PC-3 (cell line): ENCODE measurements around the gene TPM1. TPM values are rescaled to one million over a fixed set of nuclear protein-coding genes. Genes with fewer than 3 reads are reported as not detected.

Source experiments
- ATAC-seq: fragments of 200-7000 bp; cut with Tn5 transposase; 2 replicates; pipeline ENCODE4 v1.9.1; 2020; ENCODE audit warnings: mild to moderate bottlenecking, moderate library complexity
- BruUV-seq: library from RNA; stranded (reverse); fragments of 400-500 nt; replicated peaks from 2 replicates; lab custom pipeline; 2021; lab: Mats Ljungman, UMichigan
- CTCF ChIA-PET: fragments of 300-600 bp; sonication (Branson Sonifier 250); formaldehyde crosslinking; loops from one replicate; lab custom pipeline; 2022; ENCODE audit warnings: antibody characterized with exemption; lab: Charles Lee
- POLR2A ChIA-PET: fragments of 300-600 bp; sonication (Branson Sonifier 250); formaldehyde crosslinking; loops from one replicate; lab custom pipeline; 2022; ENCODE audit warnings: antibody characterized with exemption; ENCODE audit not compliant: unreplicated experiment; lab: Charles Lee
- DNase-seq: peaks from one replicate; pipeline ENCODE4 v3.0.0-alpha.2; 2015
- H2AFZ ChIP-seq: fragments of 300-600 bp; sonication (generic); 2 replicates; pipeline ENCODE4 v1.6.0; 2016; ENCODE audit warnings: antibody characterized with exemption, low read length
- H3F3A ChIP-seq: fragments of 300-600 bp; sonication (generic); one replicate; pipeline ENCODE4 v1.6.0; 2017; ENCODE audit warnings: antibody characterized with exemption, low read length, control low read depth, mild to moderate bottlenecking; ENCODE audit not compliant: unreplicated experiment
- H3K27ac ChIP-seq: fragments of 300-600 bp; sonication (generic); 2 replicates; pipeline ENCODE4 v1.5.1; 2016; ENCODE audit warnings: mild to moderate bottlenecking, low read length
- H3K27me3 ChIP-seq: fragments of 300-600 bp; sonication (generic); 2 replicates; pipeline ENCODE4 v1.6.1; 2016; ENCODE audit warnings: low read length, mixed read lengths
- H3K36me3 ChIP-seq: fragments of 300-600 bp; sonication (generic); 2 replicates; pipeline ENCODE4 v1.6.1; 2016; ENCODE audit warnings: low read depth, mixed run types, low read length, mixed read lengths
- H3K4me1 ChIP-seq: fragments of 300-600 bp; sonication (generic); 2 replicates; pipeline ENCODE4 v1.5.1; 2016; ENCODE audit warnings: low read length; ENCODE audit not compliant: insufficient read depth
- H3K4me2 ChIP-seq: fragments of 300-600 bp; sonication (generic); 2 replicates; pipeline ENCODE4 v1.6.0; 2016; ENCODE audit warnings: low read length
- H3K4me3 ChIP-seq: fragments of 300-600 bp; sonication (generic); 2 replicates; pipeline ENCODE4 v1.5.1; 2016; ENCODE audit warnings: mild to moderate bottlenecking, low read length, mixed read lengths
- H3K79me2 ChIP-seq: fragments of 300-600 bp; sonication (generic); 2 replicates; pipeline ENCODE4 v1.6.1; 2017; ENCODE audit warnings: low read length, mixed read lengths
- H3K9ac ChIP-seq: fragments of 300-600 bp; sonication (generic); 2 replicates; pipeline ENCODE4 v1.6.0; 2016; ENCODE audit warnings: mild to moderate bottlenecking, low read length
- H3K9me2 ChIP-seq: fragments of 300-600 bp; sonication (generic); replicated peaks from 2 replicates; pipeline ENCODE4 v1.6.1; 2016; ENCODE audit warnings: mixed run types, low read length, mixed read lengths
- H3K9me3 ChIP-seq: fragments of 300-600 bp; sonication (generic); 2 replicates; pipeline ENCODE4 v1.6.1; 2016; ENCODE audit warnings: low read length, mixed read lengths
- H4K20me1 ChIP-seq: fragments of 300-600 bp; sonication (generic); 2 replicates; pipeline ENCODE4 v1.6.1; 2016; ENCODE audit warnings: low read length, mixed read lengths
- EZH2 ChIP-seq: fragments of 300-600 bp; sonication (generic); IDR thresholded peaks from one replicate; pipeline ENCODE4 v1.6.1; 2017; ENCODE audit warnings: antibody characterized with exemption, mild to moderate bottlenecking, low read length; ENCODE audit not compliant: unreplicated experiment
- EZH2phosphoT487 ChIP-seq: fragments of 300-600 bp; sonication (generic); IDR thresholded peaks from 2 replicates; pipeline ENCODE4 v1.6.1; 2018; ENCODE audit warnings: mild to moderate bottlenecking, antibody characterized with exemption, low read length, borderline replicate concordance
- intact Hi-C: fragments of 100-400 bp; cut with micrococcal nuclease; formaldehyde crosslinking; loops from 2 replicates; pipeline ENCODE4 v1.9.0; 2023
- total RNA-seq: library from RNA; depleted of rRNA; stranded (reverse); fragments of >200 nt; gene quantifications from 2 replicates; pipeline ENCODE4 v1.2.3, GENCODE V29; 2014
- TF ChIP-seq, protein P1 (sequence below): fragments of 300-600 bp; sonication (generic); conservative IDR thresholded peaks from 2 replicates; pipeline ENCODE4 v1.5.1; 2017; ENCODE audit warnings: antibody characterized with exemption, low read depth, mild to moderate bottlenecking, low read length

The TPM1 gene
- total RNA-seq, 1 experiment from 2014 or later = 127 TPM

GRCh38 chr15:63059573-63060216 lies 17.1 kb downstream of the TPM1 start:
- Histone ChIP-seq H3K36me3 (peaks cover 49% of the 10 kb centered on the region; the same call in 1 of the 2 replicates), H3K9me3 (no peaks in the 10 kb centered on the region), H3K27ac (no peak overlapping the region), H3K4me3 (no peak overlapping the region), H4K20me1 (no peaks in the 10 kb centered on the region), H2AFZ (no peak overlapping the region), H3K9me2 (no peaks in the 10 kb centered on the region), H3K4me1 (no peaks in the 10 kb centered on the region), H3K9ac (no peak overlapping the region), H3K27me3 (no peaks in the 10 kb centered on the region), H3K4me2 (no peak overlapping the region), H3K79me2 (peaks cover 16% of the 10 kb centered on the region), H3F3A (no peaks in the 10 kb centered on the region)
- POLR2A ChIA-PET = no interaction called here
- BruUV-seq = no TSS peak
- ATAC-seq (no peak), DNase-seq (no peak)
- CTCF ChIA-PET = no interaction called here
- intact Hi-C loops = no loop called here
- TF ChIP-seq EZH2phosphoT487 (no peak), EZH2 (no peak)
- TF ChIP-seq, protein P1, sequence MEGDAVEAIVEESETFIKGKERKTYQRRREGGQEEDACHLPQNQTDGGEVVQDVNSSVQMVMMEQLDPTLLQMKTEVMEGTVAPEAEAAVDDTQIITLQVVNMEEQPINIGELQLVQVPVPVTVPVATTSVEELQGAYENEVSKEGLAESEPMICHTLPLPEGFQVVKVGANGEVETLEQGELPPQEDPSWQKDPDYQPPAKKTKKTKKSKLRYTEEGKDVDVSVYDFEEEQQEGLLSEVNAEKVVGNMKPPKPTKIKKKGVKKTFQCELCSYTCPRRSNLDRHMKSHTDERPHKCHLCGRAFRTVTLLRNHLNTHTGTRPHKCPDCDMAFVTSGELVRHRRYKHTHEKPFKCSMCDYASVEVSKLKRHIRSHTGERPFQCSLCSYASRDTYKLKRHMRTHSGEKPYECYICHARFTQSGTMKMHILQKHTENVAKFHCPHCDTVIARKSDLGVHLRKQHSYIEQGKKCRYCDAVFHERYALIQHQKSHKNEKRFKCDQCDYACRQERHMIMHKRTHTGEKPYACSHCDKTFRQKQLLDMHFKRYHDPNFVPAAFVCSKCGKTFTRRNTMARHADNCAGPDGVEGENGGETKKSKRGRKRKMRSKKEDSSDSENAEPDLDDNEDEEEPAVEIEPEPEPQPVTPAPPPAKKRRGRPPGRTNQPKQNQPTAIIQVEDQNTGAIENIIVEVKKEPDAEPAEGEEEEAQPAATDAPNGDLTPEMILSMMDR = no peak

DNA sequence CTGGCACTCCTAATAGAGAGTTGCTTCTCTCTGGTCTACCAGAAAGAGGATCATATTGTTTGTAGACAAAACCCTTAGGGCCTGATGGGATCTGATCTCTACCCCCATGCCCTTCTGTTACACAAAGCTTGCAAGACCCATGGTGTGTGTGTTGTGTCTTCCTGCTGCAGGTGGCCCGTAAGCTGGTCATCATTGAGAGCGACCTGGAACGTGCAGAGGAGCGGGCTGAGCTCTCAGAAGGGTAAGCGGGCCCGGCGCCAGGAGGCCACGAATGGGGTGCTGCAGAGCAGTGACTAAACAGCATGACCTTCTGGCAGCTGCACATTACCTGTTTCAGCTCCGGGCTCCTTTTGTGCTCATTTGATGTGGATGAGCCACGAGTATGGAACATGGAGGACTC lies 18.2 kb downstream of the TPM1 start:
- ChIA-PET CTCF (no interaction called here), POLR2A (no interaction called here)
- Histone ChIP-seq H3K4me2 (no peak overlapping the region), H3K27me3 (no peaks in the 10 kb centered on the region), H3K4me1 (no peaks in the 10 kb centered on the region), H3F3A (no peaks in the 10 kb centered on the region), H3K36me3 (peaks cover 49% of the 10 kb centered on the region), H3K27ac (no peak overlapping the region), H3K9me3 (no peaks in the 10 kb centered on the region), H3K9me2 (no peaks in the 10 kb centered on the region), H3K9ac (no peak overlapping the region), H3K79me2 (peaks cover 6% of the 10 kb centered on the region), H2AFZ (no peak overlapping the region), H4K20me1 (no peaks in the 10 kb centered on the region), H3K4me3 (no peak overlapping the region)
- intact Hi-C loops = no loop called here
- ATAC-seq (no peak), DNase-seq (no peak)
- no peak for TF ChIP-seq EZH2phosphoT487
- TF ChIP-seq, protein P1 = no peak
- TF ChIP-seq EZH2 = no peak
- BruUV-seq = no TSS peak

- DNase-seq (no peak), ATAC-seq (no peak)
- Histone ChIP-seq H3K79me2 (no peaks in the 10 kb centered on the region), H3F3A (no peaks in the 10 kb centered on the region), H3K27me3 (no peaks in the 10 kb centered on the region), H2AFZ (no peak overlapping the region), H3K4me3 (no peak overlapping the region), H3K27ac (no peak overlapping the region), H3K9me3 (no peaks in the 10 kb centered on the region), H3K9me2 (no peaks in the 10 kb centered on the region), H3K36me3 (peaks cover 55% of the 10 kb centered on the region), H3K4me1 (no peaks in the 10 kb centered on the region), H3K9ac (no peak overlapping the region), H4K20me1 (no peaks in the 10 kb centered on the region), H3K4me2 (no peak overlapping the region)
- TF ChIP-seq EZH2 = no peak
- TF ChIP-seq, protein P1 = no peak
- no peak for TF ChIP-seq EZH2phosphoT487
- intact Hi-C loops = no loop called here
- POLR2A ChIA-PET = interaction anchor here (0.6 kb wide), 1 partner anchor 43 kb away, joined by 5 read pairs; no protein-coding TSS in a partner anchor
- BruUV-seq = no TSS peak
- CTCF ChIA-PET = no interaction called here
These were observed 19.4 kb downstream of the TPM1 start for GRCh38 chr15:63061975-63062374.
